ENCODE results near the gene ANAPC7.

DNA sequence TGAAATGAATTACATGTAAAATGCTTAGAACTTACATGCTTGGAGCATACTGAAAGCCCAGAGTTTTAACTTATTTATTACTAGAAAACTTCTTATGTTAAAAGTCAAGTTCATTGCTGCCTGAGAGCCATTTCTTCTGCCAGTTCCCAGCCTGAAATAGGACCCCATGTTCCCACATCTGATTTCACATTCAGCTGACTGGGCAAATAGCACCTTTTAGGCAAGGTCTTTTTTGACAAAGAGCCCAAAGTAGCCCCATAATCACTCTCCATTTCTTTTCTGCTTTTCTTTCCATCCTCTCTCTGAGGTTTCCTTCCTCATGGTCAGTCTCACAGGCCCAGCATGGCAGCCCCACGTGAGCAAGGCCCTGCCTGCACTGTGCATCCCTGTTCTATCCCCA is 47.8 kb upstream of the ANAPC7 start:
- TF ChIP-seq, protein P1, sequence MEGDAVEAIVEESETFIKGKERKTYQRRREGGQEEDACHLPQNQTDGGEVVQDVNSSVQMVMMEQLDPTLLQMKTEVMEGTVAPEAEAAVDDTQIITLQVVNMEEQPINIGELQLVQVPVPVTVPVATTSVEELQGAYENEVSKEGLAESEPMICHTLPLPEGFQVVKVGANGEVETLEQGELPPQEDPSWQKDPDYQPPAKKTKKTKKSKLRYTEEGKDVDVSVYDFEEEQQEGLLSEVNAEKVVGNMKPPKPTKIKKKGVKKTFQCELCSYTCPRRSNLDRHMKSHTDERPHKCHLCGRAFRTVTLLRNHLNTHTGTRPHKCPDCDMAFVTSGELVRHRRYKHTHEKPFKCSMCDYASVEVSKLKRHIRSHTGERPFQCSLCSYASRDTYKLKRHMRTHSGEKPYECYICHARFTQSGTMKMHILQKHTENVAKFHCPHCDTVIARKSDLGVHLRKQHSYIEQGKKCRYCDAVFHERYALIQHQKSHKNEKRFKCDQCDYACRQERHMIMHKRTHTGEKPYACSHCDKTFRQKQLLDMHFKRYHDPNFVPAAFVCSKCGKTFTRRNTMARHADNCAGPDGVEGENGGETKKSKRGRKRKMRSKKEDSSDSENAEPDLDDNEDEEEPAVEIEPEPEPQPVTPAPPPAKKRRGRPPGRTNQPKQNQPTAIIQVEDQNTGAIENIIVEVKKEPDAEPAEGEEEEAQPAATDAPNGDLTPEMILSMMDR (IDR thresholded peaks at IDR 0.05): no peak
- TF ChIP-seq POLR2A (IDR thresholded peaks at IDR 0.05): no peak
